ENCODE results near the gene DAPK2. TPM values are rescaled to one million over a fixed set of nuclear protein-coding genes. Genes with fewer than 3 reads are reported as not detected.
"Not testable (repeated sequence)": the region's sequence is repeated elsewhere in the genome, so short reads cannot be mapped to it uniquely, and the experiment has no call there.

Gene DAPK2
- total RNA-seq, 4 donors from 2014 or later = 45.1 to 244 (median 107) TPM

DNA sequence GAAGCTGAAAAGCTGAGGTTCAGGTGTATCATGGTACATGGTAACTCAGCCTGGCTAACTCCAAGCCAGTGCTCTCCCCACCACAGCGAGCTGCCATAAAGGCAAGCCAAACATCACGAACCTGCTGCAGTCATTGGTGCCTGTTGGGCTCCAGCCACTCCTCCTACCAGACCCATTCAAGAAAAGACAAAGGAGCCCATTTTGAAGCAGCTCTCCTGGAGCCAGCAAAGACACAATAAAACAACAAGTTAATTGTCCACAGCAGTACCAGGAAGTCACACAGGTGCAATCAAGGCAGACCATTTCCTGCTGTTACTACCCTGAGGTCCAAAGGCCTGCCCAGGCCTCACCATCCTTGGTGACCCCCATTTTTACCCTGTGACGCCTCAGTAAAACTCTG lies 77.6 kb downstream of the DAPK2 start:
- Histone ChIP-seq H3K27ac (peak overlapping the region; percentile 73 to 88 (median 83)), H3K27me3 (no peaks in the 10 kb centered on the region), H3K9me3 (no peaks in the 10 kb centered on the region), H3K4me3 (no peak overlapping the region), H3K4me1 (peaks cover 23 to 62% (median 54%) of the 10 kb centered on the region in 4 donors), H3K36me3 (peaks cover 0 to 10% (median 0%) of the 10 kb centered on the region in 4 donors)
- intact Hi-C loops (cut with DNase I; ENCODE audit: low total_unique reads) = no loop called here
- in situ Hi-C loops (cut with MboI; ENCODE audit: low pct_ligation_motif_present in 1 of 4, low pct_unique_long_range_greater_than_20kb in 1 of 4, low sequenced_read_pairs in 3 of 4) = no loop called here
- no peak for TF ChIP-seq POLR2A (IDR thresholded peaks at IDR 0.05)
- peak in 1 of 3 donors; percentile 42 for TF ChIP-seq POLR2AphosphoS5 (IDR thresholded peaks at IDR 0.05)
- peak; percentile 67 for DNase-seq
- WGBS, 2 donors (ENCODE audit: low coverage in 1 of 2) = 79% methylated on average over 3 of the region's 3 CpGs; no CpG with 5 or more reads in 1 of the 2 donors

- whole genome bisulfite sequencing, 2 donors (ENCODE audit: low coverage in 1 of 2) = 60 to 61% methylated on average over 1 to 4 of the region's 4 CpGs
- H3K36me3 ChIP-seq = peaks cover 0 to 12% (median 0%) of the 10 kb centered on the region in 4 donors
- TF ChIP-seq POLR2AphosphoS5 (IDR thresholded peaks at IDR 0.05) (no peak), EP300 (IDR thresholded peaks at IDR 0.05; ENCODE audit: low read depth) (no peak), POLR2A (IDR thresholded peaks at IDR 0.05) (no peak)
- H3K4me3 ChIP-seq = no peak overlapping the region
- intact Hi-C loops (cut with DNase I; ENCODE audit: low total_unique reads) = no loop called here
- no peaks in the 10 kb centered on the region for H3K9me3 ChIP-seq
- peak overlapping the region; percentile 73 to 88 (median 83) for H3K27ac ChIP-seq
- peaks cover 23 to 61% (median 53%) of the 10 kb centered on the region in 4 donors for H3K4me1 ChIP-seq
- in situ Hi-C loops (cut with MboI; ENCODE audit: low pct_ligation_motif_present in 1 of 4, low pct_unique_long_range_greater_than_20kb in 1 of 4, low sequenced_read_pairs in 3 of 4) = no loop called here
- H3K27me3 ChIP-seq = no peaks in the 10 kb centered on the region
- DNase-seq = peak; percentile 10
Measured at GRCh38 chr15:63968122-63968524, 78.2 kb downstream of the DAPK2 start.

DNA sequence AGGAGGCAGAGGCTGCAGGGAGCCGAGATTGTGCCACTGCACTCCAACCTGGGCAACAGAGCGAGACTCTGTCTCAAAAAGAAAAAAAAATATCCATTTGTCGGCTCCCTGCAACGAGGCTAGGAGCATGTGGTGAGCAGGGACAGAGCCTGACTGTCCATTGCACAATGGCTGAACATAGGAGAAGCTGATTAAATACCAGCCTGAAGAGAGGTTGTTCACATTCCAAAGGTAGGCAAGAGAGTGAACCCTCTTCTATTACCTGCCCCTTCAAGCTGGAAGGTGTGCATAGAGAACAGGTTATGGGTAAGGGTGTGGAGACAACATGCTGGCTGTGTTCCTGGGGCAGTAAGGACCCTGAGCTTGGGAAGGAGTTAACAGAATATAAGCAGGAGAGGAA lies 78.7 kb downstream of the DAPK2 start:
- peak; percentile 6 for DNase-seq
- no peaks in the 10 kb centered on the region for H3K9me3 ChIP-seq
- H3K4me1 ChIP-seq = peaks cover 23 to 56% (median 48%) of the 10 kb centered on the region in 4 donors
- H3K4me3 ChIP-seq = no peak overlapping the region
- peaks cover 0 to 12% (median 0%) of the 10 kb centered on the region in 4 donors for H3K36me3 ChIP-seq
- WGBS, 2 donors (ENCODE audit: low coverage in 1 of 2) = 88% methylated on average over 4 of the region's 4 CpGs; no CpG with 5 or more reads in 1 of the 2 donors
- peak overlapping the region; percentile 73 to 88 (median 83) for H3K27ac ChIP-seq
- H3K27me3 ChIP-seq = no peaks in the 10 kb centered on the region
- in situ Hi-C loops (cut with MboI; ENCODE audit: low pct_ligation_motif_present in 1 of 4, low pct_unique_long_range_greater_than_20kb in 1 of 4, low sequenced_read_pairs in 3 of 4) = no loop called here
- TF ChIP-seq POLR2A (IDR thresholded peaks at IDR 0.05) = no peak
- no peak for TF ChIP-seq CTCF (IDR thresholded peaks at IDR 0.05)
- TF ChIP-seq POLR2AphosphoS5 (IDR thresholded peaks at IDR 0.05) = no peak
- no peak for TF ChIP-seq EP300 (IDR thresholded peaks at IDR 0.05; ENCODE audit: low read depth)
- intact Hi-C loops (cut with DNase I; ENCODE audit: low total_unique reads) = no loop called here

GRCh38 chr15:63962947-63963721 lies 83.2 kb downstream of the DAPK2 start:
- intact Hi-C loops (cut with DNase I; ENCODE audit: low total_unique reads); DNase-seq; in situ Hi-C loops (cut with MboI; ENCODE audit: low pct_ligation_motif_present in 1 of 4, low pct_unique_long_range_greater_than_20kb in 1 of 4, low sequenced_read_pairs in 3 of 4); H3K9me3 ChIP-seq; H3K27me3 ChIP-seq; H3K27ac ChIP-seq; H3K4me3 ChIP-seq: not testable (repeated sequence)
- Histone ChIP-seq H3K4me1 (peaks cover 0 to 11% (median 10%) of the 10 kb centered on the region in 4 donors), H3K36me3 (peaks cover 0 to 12% (median 0%) of the 10 kb centered on the region in 4 donors)
- WGBS, 2 donors (ENCODE audit: low coverage in 1 of 2) = 93 to 98% methylated on average over 7 to 14 of the region's 15 CpGs

DNA sequence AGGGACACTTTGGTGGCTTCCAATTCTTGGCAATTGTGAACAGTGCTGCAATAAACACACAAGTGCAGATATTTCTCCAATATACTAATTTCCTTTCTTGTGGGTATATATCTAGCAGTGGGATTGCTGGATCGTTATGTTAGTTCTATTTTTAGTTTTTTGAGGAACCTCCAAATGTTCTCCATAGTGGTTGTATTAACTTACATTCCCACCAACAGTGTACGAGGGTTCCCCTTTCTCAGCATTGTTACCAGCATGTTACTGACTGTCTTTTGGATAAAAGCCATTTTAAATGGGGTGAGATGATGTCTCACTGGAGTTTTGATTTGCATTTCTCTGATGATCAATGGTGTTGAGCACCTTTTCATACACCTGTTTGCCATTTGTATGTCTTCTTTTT lies 92.8 kb downstream of the DAPK2 start:
- Histone ChIP-seq H3K36me3 (no peaks in the 10 kb centered on the region), H3K4me3 (no peak overlapping the region), H3K27me3 (no peaks in the 10 kb centered on the region), H3K4me1 (no peaks in the 10 kb centered on the region), H3K27ac (no peak overlapping the region), H3K9me3 (no peaks in the 10 kb centered on the region)
- no peak for DNase-seq
- in situ Hi-C loops (cut with MboI; ENCODE audit: low pct_ligation_motif_present in 1 of 4, low pct_unique_long_range_greater_than_20kb in 1 of 4, low sequenced_read_pairs in 3 of 4) (no loop called here), intact Hi-C loops (cut with DNase I; ENCODE audit: low total_unique reads) (no loop called here)
- 31 to 45% methylated on average over 2 of the region's 2 CpGs for WGBS, 2 donors (ENCODE audit: low coverage in 1 of 2)
- TF ChIP-seq POLR2A (IDR thresholded peaks at IDR 0.05) = no peak
- TF ChIP-seq EP300 (IDR thresholded peaks at IDR 0.05; ENCODE audit: low read depth) = no peak
- no peak for TF ChIP-seq CTCF (IDR thresholded peaks at IDR 0.05)
- TF ChIP-seq POLR2AphosphoS5 (IDR thresholded peaks at IDR 0.05) = no peak

Measured in transverse colon (tissue), 4 donors.